Neuron (in vitro differentiated cells): ENCODE measurements around the gene CAPN5.

Experiments
- H2AFZ ChIP-seq: one replicate; pipeline ENCODE4 v1.6.1; 2013; ENCODE audit warnings: low read depth, mild to moderate bottlenecking, inconsistent platforms, low read length, moderate library complexity
- H3K27me3 ChIP-seq: one replicate; pipeline ENCODE4 v1.6.1; 2013; ENCODE audit warnings: low read length; ENCODE audit not compliant: insufficient read depth
- H3K36me3 ChIP-seq: one replicate; pipeline ENCODE4 v1.6.1; 2013; ENCODE audit warnings: low read length; ENCODE audit not compliant: insufficient read depth
- H3K4me1 ChIP-seq: one replicate; pipeline ENCODE4 v1.6.1; 2013; ENCODE audit warnings: low read length; ENCODE audit not compliant: insufficient read depth
- H3K4me3 ChIP-seq: 2 replicates; pipeline ENCODE4 v1.5.1; 2013; ENCODE audit warnings: mild to moderate bottlenecking, low read length, moderate library complexity
- H3K9me3 ChIP-seq: one replicate; pipeline ENCODE4 v1.6.1; 2013; ENCODE audit warnings: low read length

The CAPN5 gene

GRCh38 chr11:77138106-77138649 is 71.4 kb downstream of the CAPN5 start:
- no peak overlapping the region for H2AFZ ChIP-seq
- H3K4me1 ChIP-seq = no peaks in the 10 kb centered on the region
- H3K9me3 ChIP-seq = no peaks in the 10 kb centered on the region
- H3K4me3 ChIP-seq = no peak overlapping the region
- no peaks in the 10 kb centered on the region for H3K36me3 ChIP-seq
- peaks cover 4% of the 10 kb centered on the region for H3K27me3 ChIP-seq

GRCh38 chr11:77139201-77139600 is 72.4 kb downstream of the CAPN5 start:
- Histone ChIP-seq H2AFZ (no peak overlapping the region), H3K9me3 (no peaks in the 10 kb centered on the region), H3K4me3 (no peak overlapping the region), H3K4me1 (no peaks in the 10 kb centered on the region), H3K27me3 (peaks cover 4% of the 10 kb centered on the region), H3K36me3 (no peaks in the 10 kb centered on the region)

- Histone ChIP-seq H3K9me3 (no peaks in the 10 kb centered on the region), H3K36me3 (no peaks in the 10 kb centered on the region), H2AFZ (no peak overlapping the region), H3K27me3 (peaks cover 4% of the 10 kb centered on the region), H3K4me3 (no peak overlapping the region), H3K4me1 (no peaks in the 10 kb centered on the region)
Observed at GRCh38 chr11:77140231-77140851, 73.6 kb downstream of the CAPN5 start.

- Histone ChIP-seq H2AFZ (no peak overlapping the region), H3K4me3 (no peak overlapping the region), H3K4me1 (no peaks in the 10 kb centered on the region), H3K27me3 (peaks cover 6% of the 10 kb centered on the region), H3K36me3 (no peaks in the 10 kb centered on the region), H3K9me3 (no peaks in the 10 kb centered on the region)
Observed at GRCh38 chr11:77141034-77141433, 74.3 kb downstream of the CAPN5 start.

GRCh38 chr11:77141475-77141874 is 74.7 kb downstream of the CAPN5 start:
- Histone ChIP-seq H3K4me1 (no peaks in the 10 kb centered on the region), H3K4me3 (no peak overlapping the region), H3K36me3 (no peaks in the 10 kb centered on the region), H3K9me3 (no peaks in the 10 kb centered on the region), H2AFZ (no peak overlapping the region), H3K27me3 (peaks cover 7% of the 10 kb centered on the region)

- Histone ChIP-seq H3K4me1 (no peaks in the 10 kb centered on the region), H3K9me3 (no peaks in the 10 kb centered on the region), H3K27me3 (peaks cover 7% of the 10 kb centered on the region), H3K36me3 (no peaks in the 10 kb centered on the region), H3K4me3 (no peak overlapping the region), H2AFZ (no peak overlapping the region)
Observed at GRCh38 chr11:77142091-77142975, 75.6 kb downstream of the CAPN5 start.

- H3K27me3 ChIP-seq = peaks cover 11% of the 10 kb centered on the region
- no peak overlapping the region for H2AFZ ChIP-seq
- no peaks in the 10 kb centered on the region for H3K36me3 ChIP-seq
- peaks cover 4% of the 10 kb centered on the region for H3K4me1 ChIP-seq
- no peak overlapping the region for H3K4me3 ChIP-seq
- no peaks in the 10 kb centered on the region for H3K9me3 ChIP-seq
Observed at GRCh38 chr11:77143405-77144020, 76.7 kb downstream of the CAPN5 start.

- Histone ChIP-seq H3K4me3 (no peak overlapping the region), H2AFZ (no peak overlapping the region), H3K36me3 (no peaks in the 10 kb centered on the region), H3K4me1 (peaks cover 4% of the 10 kb centered on the region), H3K27me3 (peaks cover 11% of the 10 kb centered on the region), H3K9me3 (no peaks in the 10 kb centered on the region)
Observed at GRCh38 chr11:77144196-77144856, 77.6 kb downstream of the CAPN5 start.

- H3K9me3 ChIP-seq = no peaks in the 10 kb centered on the region
- H3K4me1 ChIP-seq = peaks cover 4% of the 10 kb centered on the region
- H3K4me3 ChIP-seq = no peak overlapping the region
- H3K27me3 ChIP-seq = peaks cover 11% of the 10 kb centered on the region
- H2AFZ ChIP-seq = no peak overlapping the region
- no peaks in the 10 kb centered on the region for H3K36me3 ChIP-seq
Observed at GRCh38 chr11:77144857-77145428, 78.2 kb downstream of the CAPN5 start.

- H3K36me3 ChIP-seq = no peaks in the 10 kb centered on the region
- no peak overlapping the region for H3K4me3 ChIP-seq
- no peaks in the 10 kb centered on the region for H3K9me3 ChIP-seq
- H2AFZ ChIP-seq = no peak overlapping the region
- peaks cover 7% of the 10 kb centered on the region for H3K27me3 ChIP-seq
- H3K4me1 ChIP-seq = peaks cover 4% of the 10 kb centered on the region
Observed at GRCh38 chr11:77146261-77147035, 79.7 kb downstream of the CAPN5 start.

- Histone ChIP-seq H3K4me1 (peaks cover 4% of the 10 kb centered on the region), H2AFZ (no peak overlapping the region), H3K36me3 (no peaks in the 10 kb centered on the region), H3K4me3 (no peak overlapping the region), H3K27me3 (peaks cover 7% of the 10 kb centered on the region), H3K9me3 (no peaks in the 10 kb centered on the region)
Observed at GRCh38 chr11:77147036-77147315, 80.2 kb downstream of the CAPN5 start.

GRCh38 chr11:77147668-77148321 is 81.0 kb downstream of the CAPN5 start:
- Histone ChIP-seq H3K4me1 (peaks cover 4% of the 10 kb centered on the region), H3K9me3 (no peaks in the 10 kb centered on the region), H3K27me3 (peaks cover 7% of the 10 kb centered on the region), H3K36me3 (no peaks in the 10 kb centered on the region), H3K4me3 (no peak overlapping the region), H2AFZ (no peak overlapping the region)
